C1 segment of cervical spinal cord (tissue), 14 donors: ENCODE data around the gene HSPA12A.

Experiments
- DNase-seq, 14 donors: peaks; one replicate each; lab custom pipeline; 2025; lab: John Stamatoyannopoulos, UW

Gene HSPA12A

DNA sequence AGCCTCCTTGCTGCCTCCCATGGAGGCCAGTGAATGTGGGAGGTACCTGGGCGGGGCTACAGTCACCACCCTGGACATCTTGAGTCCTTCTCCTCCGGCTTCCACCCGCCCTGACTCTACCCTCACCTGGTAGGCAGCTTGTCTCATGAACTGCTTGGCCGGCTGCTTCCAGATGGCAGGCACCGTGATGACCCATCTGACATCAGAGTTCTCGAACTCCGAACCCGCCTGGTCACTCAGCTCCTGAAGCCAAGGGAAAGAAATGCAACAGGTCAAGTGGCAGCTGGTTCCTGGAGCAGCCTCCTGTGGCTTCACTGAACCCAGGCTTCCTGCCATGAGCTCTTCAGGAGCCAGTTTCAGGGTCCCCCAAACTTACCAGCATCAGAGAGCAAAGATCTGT, 50.1 kb downstream of the HSPA12A start:
- DNase-seq = no peak

DNA sequence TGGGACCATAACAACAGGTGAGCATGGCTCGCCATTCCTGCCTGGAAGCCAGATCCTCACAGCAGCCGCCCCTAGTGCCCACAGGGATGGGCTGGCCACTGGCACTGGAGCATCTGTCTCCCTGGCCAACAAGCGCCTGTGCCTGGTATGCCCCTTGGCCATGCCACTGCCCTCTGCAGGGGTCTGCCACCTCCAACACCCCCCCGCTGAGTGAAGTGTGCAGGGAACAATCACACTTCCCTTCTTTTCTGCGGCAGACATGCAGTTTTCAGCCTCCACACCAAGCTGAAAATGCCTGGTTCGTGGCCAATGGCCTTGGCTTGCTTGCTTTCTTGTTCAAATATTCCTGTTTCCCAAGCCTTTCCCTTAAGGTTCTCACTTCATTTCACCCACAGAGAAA, 50.7 kb downstream of the HSPA12A start:
- peak in 3 of 14 donors; percentile 6 to 28 (median 13) for DNase-seq

DNA sequence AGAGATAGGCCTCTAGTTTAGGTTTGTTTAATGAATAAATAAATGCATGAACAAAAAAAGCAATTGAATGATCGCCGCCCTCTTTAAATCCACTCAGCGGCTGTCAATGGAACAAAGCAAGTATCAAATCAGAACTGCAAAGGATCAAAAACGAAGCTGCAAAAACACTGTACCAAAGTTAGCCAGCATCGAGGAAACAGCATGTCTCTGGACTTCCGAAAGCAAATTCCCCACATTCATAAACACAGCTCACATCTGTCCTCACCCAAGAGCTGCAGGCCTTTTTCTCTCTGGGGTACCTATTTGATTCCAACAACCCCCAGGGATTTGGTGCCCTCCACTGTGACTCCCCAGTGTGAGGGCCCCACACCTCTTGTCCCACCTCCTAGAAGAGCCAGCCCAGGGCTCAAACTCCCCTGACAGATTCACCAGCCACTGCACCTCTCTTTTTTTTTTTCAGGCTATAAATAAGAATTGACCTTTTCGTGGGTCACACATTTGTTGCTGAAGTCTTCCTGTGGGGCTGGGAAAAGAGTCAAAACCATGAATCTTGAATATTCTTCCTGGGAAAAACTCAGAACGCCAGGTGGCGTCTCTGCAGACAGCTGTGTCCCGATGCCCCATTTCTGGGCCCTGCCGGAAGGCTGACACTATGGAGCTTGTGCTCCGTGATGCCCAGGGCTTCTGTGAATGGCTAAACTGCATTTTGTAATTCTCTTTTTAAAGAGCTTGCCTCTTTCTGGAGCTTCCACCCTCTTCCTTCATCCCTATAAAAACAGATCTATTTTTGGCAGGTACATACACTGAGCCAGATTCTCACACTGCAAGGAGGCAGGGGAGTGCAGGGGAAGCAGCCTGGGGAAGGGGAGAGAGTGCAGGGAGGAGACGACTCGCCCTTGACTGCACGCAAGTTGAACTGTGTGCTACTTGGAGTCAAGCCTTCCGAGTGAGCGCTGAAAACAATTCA, 51.7 kb downstream of the HSPA12A start:
- peak in 2 of 14 donors; percentile 9 to 13 for DNase-seq

DNA sequence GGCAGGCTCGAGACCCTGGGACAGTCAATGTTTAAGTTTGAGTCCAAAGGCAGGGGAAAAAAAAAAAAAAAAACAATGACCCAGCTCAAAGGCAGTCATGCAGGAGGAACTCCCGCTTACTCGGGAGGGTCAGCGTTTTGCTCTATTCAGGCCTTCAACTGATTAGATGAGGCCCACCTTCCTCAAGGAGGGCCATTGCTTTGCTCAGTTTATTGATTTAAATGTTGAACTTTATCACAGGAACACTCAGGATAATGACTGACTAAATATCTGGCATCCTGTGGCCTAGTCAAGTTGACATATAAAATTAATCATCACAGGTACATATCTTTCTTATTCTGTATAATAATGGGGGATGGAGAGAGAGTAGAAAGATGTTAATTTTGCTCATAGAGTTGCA, 52.6 kb downstream of the HSPA12A start:
- DNase-seq = no peak

DNA sequence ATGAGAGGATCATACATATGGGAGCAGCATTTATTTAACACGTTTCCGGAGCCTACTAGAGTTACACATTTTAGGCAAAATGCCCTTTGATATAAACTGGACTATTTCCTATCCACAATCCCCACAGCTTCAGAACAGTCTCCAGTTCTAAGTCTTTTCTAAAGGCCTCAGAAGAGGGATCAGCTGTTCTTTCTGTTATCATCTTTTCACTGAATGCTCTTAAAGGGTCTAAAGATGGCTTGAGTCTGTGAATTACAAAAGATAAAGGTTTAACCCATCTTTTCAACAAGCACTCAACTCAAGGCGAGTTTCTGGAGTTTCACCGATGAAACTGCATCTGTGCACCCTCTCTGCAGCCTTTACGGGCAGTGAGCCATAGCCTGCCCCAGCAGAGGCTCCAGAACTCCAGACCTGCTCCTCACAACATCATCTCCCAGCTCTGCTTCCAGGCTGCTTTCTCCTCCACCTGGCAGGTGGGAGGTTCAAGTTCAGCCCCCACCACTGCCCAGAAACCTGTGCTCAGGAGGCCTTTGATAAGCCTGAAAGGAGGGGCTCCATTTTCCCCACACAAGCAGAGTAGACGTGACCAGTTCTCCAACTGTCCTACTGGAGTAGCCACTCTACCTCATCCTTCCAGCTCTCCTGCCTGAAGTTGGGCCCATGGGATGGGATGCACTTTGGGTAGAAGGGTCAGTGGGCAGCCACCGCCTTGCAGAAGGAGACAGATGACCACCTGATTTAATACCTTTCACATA, 53.4 kb downstream of the HSPA12A start:
- no peak for DNase-seq

DNA sequence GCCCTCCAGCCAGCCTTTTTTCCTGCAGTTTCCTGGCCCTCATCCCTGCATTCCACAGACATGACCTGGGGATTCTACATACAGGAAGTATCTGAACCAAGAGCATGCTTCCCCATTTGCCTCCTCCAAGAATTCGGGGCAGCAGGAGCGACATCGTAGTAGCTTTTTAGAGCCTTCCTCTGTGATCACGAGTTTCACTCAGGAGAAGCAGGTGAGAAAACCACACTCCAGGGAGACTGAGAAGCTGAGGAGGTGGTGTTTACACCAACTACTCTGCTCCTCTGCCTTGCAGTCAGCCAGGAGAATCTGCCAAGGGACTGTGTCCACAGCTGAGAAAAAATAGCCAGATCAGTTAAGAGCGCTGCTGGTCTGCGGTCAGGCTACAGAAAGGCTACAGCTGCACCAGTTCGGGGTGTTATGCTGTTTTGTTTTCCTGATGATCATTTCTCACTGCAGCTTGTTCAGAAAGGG, 54.1 kb downstream of the HSPA12A start:
- DNase-seq = no peak

DNA sequence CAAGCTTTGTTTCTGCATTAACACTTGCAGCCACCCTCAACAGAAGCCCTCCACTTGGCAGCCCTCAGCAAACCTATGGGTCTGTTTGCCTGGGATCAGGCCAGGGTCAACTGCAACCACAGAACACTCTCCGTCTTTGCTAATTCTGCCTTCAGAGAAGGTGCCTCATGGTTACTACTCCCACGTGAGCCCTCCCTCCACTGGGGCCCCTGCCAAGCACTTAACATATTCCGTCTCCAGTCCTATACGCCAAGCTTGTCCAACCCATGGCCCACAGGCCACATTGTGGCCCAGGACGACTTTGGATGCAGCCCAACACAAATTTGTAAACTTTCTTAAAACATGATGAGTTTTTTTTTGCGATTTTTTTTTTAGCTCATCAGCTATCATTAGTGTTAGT, 54.7 kb downstream of the HSPA12A start:
- no peak for DNase-seq

DNA sequence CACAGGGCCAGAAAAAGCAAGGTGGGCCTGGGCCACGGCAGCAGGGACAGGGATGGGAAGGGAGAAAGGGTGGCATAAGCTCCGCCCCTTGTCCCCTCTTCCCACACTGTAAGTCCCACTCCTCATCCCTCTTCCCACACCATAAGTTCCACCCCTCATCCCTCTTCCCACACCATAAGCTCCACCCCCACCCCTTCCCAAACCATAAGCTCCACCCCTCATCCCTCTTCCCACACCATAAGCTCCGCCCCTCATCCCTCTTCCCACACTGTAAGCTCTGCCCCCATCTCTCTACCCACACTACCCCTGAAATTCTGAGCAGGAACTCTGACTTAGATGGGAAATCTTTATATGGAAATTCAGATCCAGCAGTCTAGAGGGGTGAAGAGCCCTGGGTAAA, 55.7 kb downstream of the HSPA12A start:
- no peak for DNase-seq

DNA sequence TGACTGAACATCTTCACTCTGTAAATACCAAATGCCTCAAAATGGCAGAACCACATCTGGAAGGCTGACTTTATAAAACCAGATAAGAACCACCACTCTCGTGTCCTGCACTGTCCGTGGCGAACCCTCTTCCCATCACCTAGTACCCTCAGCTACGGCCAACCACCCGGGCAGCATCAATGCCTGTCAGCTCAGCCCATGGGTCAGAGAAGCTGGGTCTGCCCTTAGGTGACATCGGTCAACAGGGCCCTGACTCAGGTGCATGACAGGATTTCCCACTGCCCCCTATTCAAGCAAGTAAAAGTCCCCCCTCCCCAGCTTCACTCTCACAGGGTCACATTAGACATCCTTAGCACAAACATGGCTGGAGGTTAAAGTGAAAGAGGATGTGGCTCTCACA, 56.6 kb downstream of the HSPA12A start:
- no peak for DNase-seq

DNA sequence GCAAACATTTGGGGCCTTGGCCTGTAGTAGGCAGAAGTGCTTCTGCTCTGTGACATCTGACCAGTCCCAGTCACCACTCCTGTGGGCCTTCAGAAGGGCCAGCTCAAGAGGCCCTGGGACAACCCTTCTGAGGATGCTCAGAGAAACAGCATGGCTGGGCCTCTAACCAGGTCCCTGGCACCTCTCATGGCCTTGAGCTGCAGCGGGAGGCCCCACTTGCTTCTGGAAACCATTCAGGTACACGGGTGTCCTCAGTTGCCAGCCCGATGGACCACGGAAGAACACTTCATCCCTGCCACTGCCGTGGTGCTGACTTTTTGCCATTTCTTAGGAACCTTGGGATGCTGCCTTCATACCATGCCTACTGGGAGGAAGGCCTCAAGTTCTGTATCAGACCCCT, 57.6 kb downstream of the HSPA12A start:
- no peak for DNase-seq

DNA sequence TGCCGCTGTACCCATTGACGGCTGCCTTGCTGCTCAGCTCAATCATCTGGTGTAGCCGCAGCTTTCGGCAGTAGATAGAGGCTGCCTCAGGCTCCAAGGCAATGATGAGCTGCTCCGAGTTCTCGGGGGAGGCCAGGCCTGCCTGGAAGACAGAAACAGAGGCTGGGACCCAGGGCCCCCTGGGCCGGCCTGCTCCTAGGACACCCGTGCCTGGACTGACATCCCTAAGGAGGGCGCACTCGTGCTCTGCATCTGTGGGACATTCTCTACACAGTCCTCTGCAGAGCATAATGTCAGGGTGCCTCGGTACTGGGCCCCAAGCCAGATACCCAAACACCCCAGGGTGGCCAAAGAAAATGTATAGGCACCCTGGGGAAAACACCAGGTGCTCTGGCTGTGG, 58.5 kb downstream of the HSPA12A start:
- no peak for DNase-seq

DNA sequence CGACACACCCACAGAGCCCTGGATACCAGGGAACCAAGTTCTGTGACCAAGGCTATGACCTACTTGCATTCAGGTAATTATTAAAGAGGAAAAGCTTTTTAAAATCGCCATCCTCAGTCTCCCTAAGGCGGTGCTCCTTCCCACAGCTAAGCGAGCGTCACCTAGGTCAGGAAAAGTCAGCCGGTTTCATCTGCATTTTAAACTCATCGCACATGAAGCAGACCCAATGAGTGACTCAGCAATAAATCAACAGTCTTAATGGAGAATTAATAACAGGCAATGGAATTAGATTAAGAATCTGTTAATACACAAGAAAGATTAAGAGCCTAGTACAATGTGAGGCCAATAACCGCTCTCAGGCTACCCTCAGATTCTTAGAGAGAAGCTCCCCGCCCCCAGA, 59.2 kb downstream of the HSPA12A start:
- DNase-seq = no peak

DNA sequence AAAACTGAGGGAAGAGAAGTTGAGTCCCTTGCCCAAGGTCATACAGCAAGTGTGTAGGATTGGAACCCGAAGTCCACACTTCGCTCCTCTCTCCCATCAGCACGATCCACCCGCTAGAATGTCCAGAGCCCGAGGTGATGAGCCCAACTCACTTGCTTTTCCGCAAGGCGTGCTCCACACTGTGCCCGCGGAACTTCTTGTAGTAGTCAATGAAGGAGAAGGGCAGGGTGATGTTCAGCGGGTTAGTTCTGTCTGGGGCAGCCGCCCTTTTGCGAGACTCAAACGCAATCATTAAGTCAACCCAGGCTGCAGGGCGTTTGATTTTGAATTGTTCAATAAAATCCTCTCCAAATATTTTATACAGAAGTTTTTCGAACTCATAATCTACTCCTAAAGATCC, 63.0 kb downstream of the HSPA12A start:
- DNase-seq = no peak

DNA sequence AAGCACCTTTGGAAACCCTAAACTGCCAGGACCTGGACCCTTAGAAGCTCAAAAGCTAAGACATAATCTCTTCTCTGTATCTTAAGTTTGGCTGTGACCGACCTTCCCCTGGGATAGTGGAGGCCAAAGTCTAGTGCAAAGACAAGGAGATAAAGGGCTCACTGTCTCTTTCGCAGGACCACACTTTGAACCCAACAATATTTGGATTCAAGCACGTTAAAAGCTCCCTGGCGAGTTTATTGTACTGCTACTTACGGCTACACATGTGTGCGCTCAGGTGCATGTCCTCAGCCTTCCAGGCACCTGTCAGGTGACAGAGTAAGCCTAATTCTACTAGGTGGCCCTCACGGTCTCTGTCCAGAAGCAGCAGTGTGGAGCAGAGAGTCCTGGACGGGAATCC, 65.7 kb downstream of the HSPA12A start:
- DNase-seq = no peak

DNA sequence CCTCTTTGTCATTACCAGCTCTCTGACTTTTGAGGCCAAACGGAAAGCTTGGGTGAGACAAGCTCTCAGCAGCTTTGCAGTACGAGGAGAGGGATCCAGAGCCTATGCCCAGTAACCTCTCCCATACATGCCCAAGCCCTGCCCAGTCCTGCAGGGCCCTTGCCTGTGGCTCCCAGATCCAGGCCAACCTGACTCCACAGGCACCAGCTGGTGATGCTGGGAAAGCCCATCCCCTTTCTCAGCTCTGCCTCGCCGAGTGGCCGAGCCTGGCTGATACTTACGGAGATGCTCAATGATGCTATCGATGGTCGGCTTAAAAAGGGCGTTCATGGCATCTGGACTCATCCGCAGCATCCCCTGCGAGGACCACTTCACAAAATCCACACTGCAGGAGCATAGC, 66.2 kb downstream of the HSPA12A start:
- no peak for DNase-seq

DNA sequence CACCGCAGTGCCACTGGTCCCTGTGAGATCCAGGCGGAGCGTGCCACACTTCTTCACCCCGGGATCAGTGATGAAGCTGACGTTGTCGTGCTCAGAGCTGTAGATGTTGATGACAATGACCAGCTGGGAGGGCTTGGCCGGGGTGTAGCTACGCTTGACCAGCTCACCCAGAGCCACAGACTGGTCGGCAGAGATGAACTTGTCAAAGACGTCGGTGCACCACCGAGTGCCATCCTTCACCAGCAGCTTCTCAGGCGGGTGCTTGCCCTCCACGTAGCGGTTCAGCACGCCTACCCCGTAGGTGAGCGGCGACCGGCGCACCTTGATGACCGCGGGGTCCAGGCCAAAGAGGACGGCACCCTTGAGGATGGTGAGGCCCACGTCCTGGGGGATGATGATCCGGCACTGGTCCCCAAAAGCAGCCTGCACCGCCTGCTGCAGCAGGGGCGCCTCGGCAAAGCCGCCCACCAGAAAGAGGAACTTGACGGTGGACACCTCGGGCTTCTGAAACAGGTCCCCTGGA, 67.4 kb downstream of the HSPA12A start:
- DNase-seq = no peak

DNA sequence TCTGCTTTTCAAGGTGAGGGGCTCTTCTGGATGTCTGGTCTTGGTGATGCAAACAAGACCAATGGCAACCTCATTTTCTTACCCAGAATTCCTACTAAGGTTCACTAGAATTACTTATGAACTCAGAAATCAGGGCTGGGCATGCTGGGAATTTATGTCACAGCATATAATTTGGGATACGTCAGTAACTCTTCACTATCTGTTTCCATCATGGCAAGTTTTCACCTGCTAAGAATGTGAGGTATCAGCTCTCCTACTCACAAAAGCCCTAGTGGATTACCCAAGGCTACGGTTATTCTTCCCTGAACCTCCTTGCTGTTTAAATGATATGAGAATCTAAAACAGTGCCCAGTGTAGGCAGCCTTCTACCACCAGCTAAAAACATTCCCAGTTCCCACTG, 68.5 kb downstream of the HSPA12A start:
- no peak for DNase-seq

DNA sequence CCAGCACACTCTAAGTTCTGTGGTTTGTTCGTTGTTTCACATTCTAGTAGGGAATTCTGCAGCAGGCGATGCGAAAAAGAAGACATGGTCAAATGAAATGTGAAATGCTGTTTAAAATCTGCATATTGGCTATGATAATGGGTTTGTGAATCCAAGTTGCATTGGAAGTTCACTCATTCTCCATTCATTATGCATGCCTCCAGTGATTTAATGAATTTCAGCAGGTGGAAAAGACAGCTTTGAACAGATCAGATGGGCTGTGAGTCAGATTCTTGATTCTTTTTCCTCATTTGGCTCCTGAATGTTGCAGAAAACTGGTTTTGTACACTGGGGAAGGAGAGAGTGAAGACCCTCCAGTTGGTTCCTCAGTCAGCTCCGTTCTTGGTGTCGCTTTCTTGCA, 69.5 kb downstream of the HSPA12A start:
- DNase-seq = no peak

DNA sequence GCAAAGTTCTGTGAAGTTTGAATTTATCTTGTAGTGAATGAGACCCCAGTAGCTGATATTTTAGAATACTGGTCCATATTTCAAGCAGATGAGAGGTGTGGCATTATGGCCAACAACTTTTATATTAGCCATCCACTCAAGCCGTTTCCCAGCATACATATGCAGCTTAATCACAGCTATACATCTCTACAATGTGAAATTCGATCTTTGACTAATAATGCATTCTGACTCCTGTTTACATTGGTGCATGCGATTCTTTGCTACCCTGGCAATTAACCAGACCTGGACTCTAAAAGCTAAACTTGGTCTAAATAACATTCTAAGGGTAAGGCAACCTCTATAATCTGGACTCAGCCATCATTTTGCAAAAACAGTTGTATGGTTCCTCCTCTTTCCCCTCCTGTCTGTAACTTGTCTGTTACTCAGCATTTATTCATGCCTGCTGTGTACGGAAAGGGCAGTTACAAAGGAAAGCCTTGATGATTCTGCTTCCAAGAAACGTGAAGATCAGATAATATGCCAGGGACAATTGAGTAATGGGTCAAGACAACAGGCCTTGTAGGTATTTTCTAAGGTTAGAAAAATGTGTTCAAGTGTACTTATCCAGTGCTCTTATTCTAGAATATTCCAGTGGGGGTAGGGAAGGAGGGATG, 71.0 kb downstream of the HSPA12A start:
- no peak for DNase-seq

DNA sequence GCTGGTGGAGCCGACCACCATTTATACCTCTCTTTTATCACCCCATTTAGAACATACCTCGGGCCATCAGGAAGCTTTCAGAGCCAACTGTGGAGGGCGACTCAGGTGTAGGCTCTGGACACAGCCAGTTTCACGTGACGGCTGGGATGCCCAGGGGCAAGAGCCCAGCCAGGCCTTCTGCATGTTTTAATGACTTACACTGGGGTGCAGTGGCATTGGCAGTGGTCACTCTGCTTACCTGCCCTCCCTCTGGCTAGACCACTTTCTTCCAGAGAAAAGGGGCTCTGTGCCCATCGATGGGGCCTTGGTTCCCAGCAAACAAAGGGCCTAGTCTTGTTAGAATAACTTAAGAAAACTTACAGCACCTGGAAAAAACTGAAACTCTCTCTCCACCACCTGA, 71.7 kb downstream of the HSPA12A start:
- no peak for DNase-seq

DNA sequence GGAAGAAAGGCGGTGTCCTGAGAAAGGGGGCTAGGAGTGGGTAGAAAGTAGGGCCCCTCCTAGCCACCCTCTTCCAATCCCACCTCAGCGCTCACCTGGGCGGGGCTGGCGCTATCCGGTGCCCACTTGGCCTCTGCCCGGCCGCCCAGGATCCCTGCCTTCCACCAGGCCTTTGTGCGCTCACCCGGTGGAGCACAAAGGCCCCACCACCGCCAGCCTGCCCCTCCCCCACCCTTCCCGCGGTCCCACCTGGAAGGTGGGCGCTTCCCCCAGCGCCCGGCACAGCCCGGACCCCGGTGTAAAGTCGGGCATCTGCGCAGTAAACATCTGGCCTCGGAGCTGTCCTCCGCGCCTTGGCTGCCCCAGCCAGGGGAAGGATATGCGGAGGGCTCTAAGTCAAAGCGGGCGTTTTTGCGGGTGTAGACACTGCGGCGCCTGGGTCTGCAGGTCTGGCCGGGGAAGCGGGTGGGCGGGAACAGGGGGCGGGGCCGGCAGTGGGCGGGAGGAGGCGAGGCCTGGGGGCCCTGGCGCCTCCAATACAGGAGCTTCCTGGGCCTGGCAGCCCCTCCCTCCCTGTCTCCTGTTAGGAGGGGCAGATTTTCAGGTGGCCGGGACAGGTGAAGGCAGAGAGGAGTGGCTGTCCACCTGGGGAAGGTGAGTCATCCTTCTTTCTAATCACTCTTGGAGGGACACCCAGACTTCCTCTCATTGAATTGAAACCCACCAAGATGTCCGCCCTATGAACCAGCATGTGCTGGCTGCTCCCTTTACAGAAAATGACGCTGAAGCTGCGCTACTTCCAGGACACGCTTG, 72.3 kb downstream of the HSPA12A start:
- no peak for DNase-seq
